H9 (cell line): ENCODE measurements around the gene TXNDC11. TPM values are rescaled to one million over a fixed set of nuclear protein-coding genes. Genes with fewer than 3 reads are reported as not detected.

Experiments used
- DNase-seq: peaks from one replicate; pipeline ENCODE4 v3.0.0-alpha.2; 2017
- H2AFZ ChIP-seq: one replicate; pipeline ENCODE4 v1.6.1; 2013; ENCODE audit warnings: mild to moderate bottlenecking, low read length, control low read depth, moderate library complexity
- H2AK5ac ChIP-seq: 2 replicates; pipeline ENCODE4 v1.6.1; 2013; ENCODE audit warnings: low read length, control low read depth, mixed read lengths; ENCODE audit not compliant: insufficient read length
- H2BK120ac ChIP-seq: one replicate; pipeline ENCODE4 v1.6.1; 2013; ENCODE audit warnings: low read depth, mild to moderate bottlenecking, low read length, control low read depth, inconsistent platforms; ENCODE audit not compliant: poor library complexity, severe bottlenecking
- H2BK12ac ChIP-seq: 2 replicates; pipeline ENCODE4 v1.6.1; 2013; ENCODE audit warnings: low read length, control low read depth, mixed read lengths, low read depth; ENCODE audit not compliant: insufficient read length
- H2BK15ac ChIP-seq: 2 replicates; pipeline ENCODE4 v1.6.1; 2013; ENCODE audit warnings: low read depth, low read length, control low read depth
- H2BK20ac ChIP-seq: one replicate; pipeline ENCODE4 v1.6.1; 2013; ENCODE audit warnings: low read depth, mild to moderate bottlenecking, low read length, control low read depth, inconsistent platforms; ENCODE audit not compliant: poor library complexity, severe bottlenecking
- H2BK5ac ChIP-seq: 2 replicates; pipeline ENCODE4 v1.6.1; 2013; ENCODE audit warnings: low read length, control low read depth, mixed read lengths; ENCODE audit not compliant: insufficient read length
- H3K14ac ChIP-seq: 2 replicates; pipeline ENCODE4 v1.6.1; 2013; ENCODE audit warnings: low read length, control low read depth; ENCODE audit not compliant: insufficient read depth
- H3K18ac ChIP-seq: 2 replicates; pipeline ENCODE4 v1.6.1; 2013; ENCODE audit warnings: low read depth, mild to moderate bottlenecking, mixed read lengths, low read length, control low read depth; ENCODE audit not compliant: insufficient read length
- H3K23ac ChIP-seq: 2 replicates; pipeline ENCODE4 v1.6.1; 2013; ENCODE audit warnings: low read length, control low read depth, mixed read lengths, low read depth; ENCODE audit not compliant: insufficient read length
- H3K23me2 ChIP-seq: 2 replicates; pipeline ENCODE4 v1.6.1; 2013; ENCODE audit warnings: low read depth, mild to moderate bottlenecking, mixed read lengths, low read length, control low read depth; ENCODE audit not compliant: insufficient read length, poor library complexity, severe bottlenecking
- H3K27ac ChIP-seq: 2 replicates; pipeline ENCODE4 v1.5.1; 2013; ENCODE audit warnings: low read length, control low read depth, mixed read lengths, low read depth; ENCODE audit not compliant: insufficient read length
- H3K27me3 ChIP-seq: 2 replicates; pipeline ENCODE4 v1.6.1; 2013; ENCODE audit warnings: low read length, control low read depth, inconsistent platforms; ENCODE audit not compliant: insufficient read depth
- H3K4ac ChIP-seq: 2 replicates; pipeline ENCODE4 v1.6.1; 2013; ENCODE audit warnings: low read depth, mild to moderate bottlenecking, control low read depth, inconsistent platforms, low read length, moderate library complexity
- H3K4me1 ChIP-seq: 2 replicates; pipeline ENCODE4 v1.6.1; 2013; ENCODE audit warnings: low read length, control low read depth, inconsistent platforms; ENCODE audit not compliant: insufficient read depth
- H3K4me2 ChIP-seq: 2 replicates; pipeline ENCODE4 v1.6.1; 2013; ENCODE audit warnings: low read length, control low read depth, mixed read lengths; ENCODE audit not compliant: insufficient read length, insufficient read depth
- H3K56ac ChIP-seq: 2 replicates; pipeline ENCODE4 v1.6.1; 2013; ENCODE audit warnings: low read depth, mild to moderate bottlenecking, mixed read lengths, low read length, control low read depth; ENCODE audit not compliant: insufficient read length
- H3K79me1 ChIP-seq: 2 replicates; pipeline ENCODE4 v1.6.1; 2013; ENCODE audit warnings: low read depth, mild to moderate bottlenecking, moderate library complexity, low read length, control low read depth, inconsistent platforms; ENCODE audit not compliant: insufficient read depth, poor library complexity, severe bottlenecking
- H3K79me2 ChIP-seq: 2 replicates; pipeline ENCODE4 v1.6.1; 2013; ENCODE audit warnings: low read length, control low read depth, inconsistent platforms; ENCODE audit not compliant: insufficient read depth
- H3K9ac ChIP-seq: 2 replicates; pipeline ENCODE4 v1.6.1; 2013; ENCODE audit warnings: low read length, control low read depth, mixed read lengths; ENCODE audit not compliant: insufficient read length; ENCODE audit errors: extremely low read depth
- H3K9me3 ChIP-seq: one replicate; pipeline ENCODE4 v1.6.1; 2013; ENCODE audit warnings: low read depth, low read length, inconsistent platforms; ENCODE audit not compliant: control insufficient read depth
- H3T11ph ChIP-seq: one replicate; pipeline ENCODE4 v1.6.1; 2013; ENCODE audit warnings: mild to moderate bottlenecking, low read length, control low read depth, inconsistent platforms
- H4K20me1 ChIP-seq: one replicate; pipeline ENCODE4 v1.6.1; 2013; ENCODE audit not compliant: control insufficient read depth, insufficient read length, insufficient read depth
- H4K5ac ChIP-seq: 2 replicates; pipeline ENCODE4 v1.6.1; 2013; ENCODE audit warnings: low read depth, mild to moderate bottlenecking, mixed read lengths, low read length, control low read depth; ENCODE audit not compliant: insufficient read length
- H4K8ac ChIP-seq: replicated peaks from 2 replicates; pipeline ENCODE4 v1.6.1; 2013; ENCODE audit warnings: low read length, control low read depth, mixed read lengths, low read depth; ENCODE audit not compliant: insufficient read length
- H4K91ac ChIP-seq: 2 replicates; pipeline ENCODE4 v1.6.1; 2013; ENCODE audit warnings: low read depth, mild to moderate bottlenecking, moderate library complexity, mixed read lengths, low read length, control low read depth; ENCODE audit not compliant: insufficient read length
- H3K27ac Mint-ChIP-seq, 3 experiments: 2 replicates in 2 of 3; 3 replicates in 1 of 3; pipeline ENCODE4 v1.8.0; 2020 to 2021; ENCODE audit warnings: mixed read lengths in 3 of 3, mild to moderate bottlenecking in 1 of 3, moderate library complexity in 1 of 3
- H3K27me3 Mint-ChIP-seq: 2 replicates; pipeline ENCODE4 v1.8.0; 2021; ENCODE audit warnings: low read depth, mild to moderate bottlenecking, moderate library complexity, mixed read lengths
- H3K36me3 Mint-ChIP-seq, 3 experiments: 2 replicates in 2 of 3; 3 replicates in 1 of 3; pipeline ENCODE4 v1.8.0; 2020 to 2021; ENCODE audit warnings: low read depth in 3 of 3, mixed read lengths in 3 of 3; ENCODE audit not compliant: insufficient read depth in 1 of 3
- H3K4me1 Mint-ChIP-seq, 2 experiments: 2 replicates each; pipeline ENCODE4 v1.8.0; 2020; ENCODE audit warnings: mixed read lengths in 2 of 2
- H3K4me3 Mint-ChIP-seq, 2 experiments: 2 replicates in 1 of 2; 3 replicates in 1 of 2; pipeline ENCODE4 v1.8.0; 2020 to 2021; ENCODE audit warnings: mild to moderate bottlenecking in 2 of 2, mixed read lengths in 2 of 2, moderate library complexity in 1 of 2
- H3K9me3 Mint-ChIP-seq, 2 experiments: 2 replicates in 1 of 2; 3 replicates in 1 of 2; pipeline ENCODE4 v1.8.0; 2020; ENCODE audit warnings: mild to moderate bottlenecking in 2 of 2, mixed read lengths in 2 of 2, moderate library complexity in 1 of 2
- CTCF ChIP-seq: fragments of 200-600 bp; sonication (generic); conservative IDR thresholded peaks from 3 replicates; pipeline ENCODE4 v1.8.0; 2021; ENCODE audit warnings: antibody characterized with exemption, mild to moderate bottlenecking
- WGBS: extraction: QIAGEN DNeasy Blood & Tissue Kit; methylation state at CpG from one replicate; pipeline ENCODE4 v1.1.7; 2013; ENCODE audit warnings: missing lambda C conversion rate, low lambda C conversion rate, mixed read lengths; ENCODE audit not compliant: insufficient read length; ENCODE audit errors: extremely low coverage; 5-methylcytosine and 5-hydroxymethylcytosine counted together
- total RNA-seq: library from RNA; stranded (reverse); gene quantifications from 2 replicates; pipeline ENCODE4 v1.2.1, GENCODE V29; 2021

TXNDC11 gene
- total RNA-seq, 1 experiment from 2014 or later = 12.2 TPM

- peaks cover 5% of the 10 kb centered on the region; the same call in 1 of the 2 replicates for H3K79me2 ChIP-seq
- Mint-ChIP-seq H3K27ac (peak overlapping the region in 2 of 3 experiments; percentile 18 to 34; a peak in 2 of 7 replicates), H3K9me3 (no peaks in the 10 kb centered on the region; a peak in 1 of 5 replicates), H3K36me3 (no peaks in the 10 kb centered on the region), H3K4me3 (peak overlapping the region in 1 of 2 experiments; percentile 42; a peak in 1 of 5 replicates), H3K27me3 (peaks cover 5% of the 10 kb centered on the region), H3K4me1 (peaks cover 25 to 36% of the 10 kb centered on the region in 2 experiments)
- WGBS = no CpG with 5 or more reads among the region's 11 CpGs
- H4K20me1 ChIP-seq = no peaks in the 10 kb centered on the region
- no peak overlapping the region for H2BK12ac ChIP-seq
- H3K23me2 ChIP-seq = no peaks in the 10 kb centered on the region
- no peak overlapping the region for H2AK5ac ChIP-seq
- peak; percentile 67 for DNase-seq
- H3K4me2 ChIP-seq = peak overlapping the region; percentile 12
- no peak overlapping the region for H3K56ac ChIP-seq
- no peak overlapping the region for H3K18ac ChIP-seq
- peaks cover 5% of the 10 kb centered on the region for H3K79me1 ChIP-seq
- no peak overlapping the region for H4K8ac ChIP-seq
- H3K14ac ChIP-seq = peak overlapping the region; percentile 54
- H3K27ac ChIP-seq = no peak overlapping the region
- H4K5ac ChIP-seq = no peak overlapping the region
- H2BK20ac ChIP-seq = no peak overlapping the region
- H2AFZ ChIP-seq = no peak overlapping the region
- no peak for TF ChIP-seq CTCF
- H2BK15ac ChIP-seq = no peak overlapping the region
- H3K27me3 ChIP-seq = no peaks in the 10 kb centered on the region
- H3K23ac ChIP-seq = no peak overlapping the region
- H2BK120ac ChIP-seq = no peak overlapping the region
- H3K4me1 ChIP-seq = peaks cover 6% of the 10 kb centered on the region; the same call in 1 of the 2 replicates
- H2BK5ac ChIP-seq = no peak overlapping the region
- no peak overlapping the region for H3K9ac ChIP-seq
- H3K9me3 ChIP-seq = no peaks in the 10 kb centered on the region
- H3K4ac ChIP-seq = no peak overlapping the region
- no peak overlapping the region for H3T11ph ChIP-seq
- H4K91ac ChIP-seq = no peak overlapping the region
Measured at GRCh38 chr16:11665071-11665491, 77.6 kb downstream of the TXNDC11 start.
